ENCODE measurements around the gene DPYSL5.

DNA sequence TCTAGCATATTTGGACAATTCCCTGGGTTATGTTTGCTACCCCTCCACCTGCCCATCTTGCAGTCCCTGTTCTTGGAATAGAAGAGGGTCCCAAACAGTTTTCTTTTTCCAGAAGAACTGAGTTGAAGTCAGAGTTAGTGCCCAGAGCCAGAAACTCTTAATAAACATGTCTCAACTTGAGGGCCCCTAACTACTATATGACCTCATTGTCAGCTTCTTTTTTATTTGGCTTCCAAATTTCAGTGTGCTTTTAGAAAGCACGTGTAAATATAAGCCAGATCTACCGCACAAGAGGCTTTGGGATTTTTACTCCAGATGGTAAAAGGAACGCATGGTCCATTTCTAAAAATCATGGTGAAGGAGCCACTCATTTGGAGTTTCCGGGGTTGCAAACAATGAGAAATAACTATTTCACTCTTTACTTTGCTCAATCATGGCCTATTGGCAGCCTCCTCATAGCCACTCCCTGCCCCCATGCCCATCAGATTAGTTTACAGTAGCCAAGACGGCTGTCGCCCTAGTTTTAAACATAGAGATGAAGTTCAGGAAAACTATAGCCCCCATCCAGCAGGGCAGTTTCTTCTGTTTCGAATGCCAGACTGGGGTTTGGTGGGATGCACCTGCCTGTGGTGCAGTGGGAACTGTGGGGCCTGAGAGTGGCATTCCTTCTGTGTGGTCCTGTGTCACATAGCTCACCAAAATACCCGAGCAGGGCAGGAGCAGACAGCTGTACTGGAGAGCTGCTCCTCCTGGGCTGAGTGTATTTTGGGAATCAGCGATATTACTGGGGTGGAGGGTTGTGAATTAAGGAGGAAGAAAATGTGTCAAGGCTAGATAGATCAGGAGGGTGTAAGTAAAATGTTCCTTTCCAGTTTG is 124.2 kb downstream of the DPYSL5 start:
- TF ChIP-seq, protein P1, sequence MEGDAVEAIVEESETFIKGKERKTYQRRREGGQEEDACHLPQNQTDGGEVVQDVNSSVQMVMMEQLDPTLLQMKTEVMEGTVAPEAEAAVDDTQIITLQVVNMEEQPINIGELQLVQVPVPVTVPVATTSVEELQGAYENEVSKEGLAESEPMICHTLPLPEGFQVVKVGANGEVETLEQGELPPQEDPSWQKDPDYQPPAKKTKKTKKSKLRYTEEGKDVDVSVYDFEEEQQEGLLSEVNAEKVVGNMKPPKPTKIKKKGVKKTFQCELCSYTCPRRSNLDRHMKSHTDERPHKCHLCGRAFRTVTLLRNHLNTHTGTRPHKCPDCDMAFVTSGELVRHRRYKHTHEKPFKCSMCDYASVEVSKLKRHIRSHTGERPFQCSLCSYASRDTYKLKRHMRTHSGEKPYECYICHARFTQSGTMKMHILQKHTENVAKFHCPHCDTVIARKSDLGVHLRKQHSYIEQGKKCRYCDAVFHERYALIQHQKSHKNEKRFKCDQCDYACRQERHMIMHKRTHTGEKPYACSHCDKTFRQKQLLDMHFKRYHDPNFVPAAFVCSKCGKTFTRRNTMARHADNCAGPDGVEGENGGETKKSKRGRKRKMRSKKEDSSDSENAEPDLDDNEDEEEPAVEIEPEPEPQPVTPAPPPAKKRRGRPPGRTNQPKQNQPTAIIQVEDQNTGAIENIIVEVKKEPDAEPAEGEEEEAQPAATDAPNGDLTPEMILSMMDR (conservative IDR thresholded peaks at IDR 0.05; ENCODE audit: low read length): no peak
- TF ChIP-seq EZH2phosphoT487 (IDR thresholded peaks at IDR 0.05; ENCODE audit: borderline replicate concordance): no peak
